Chondrocyte (in vitro differentiated cells): Measurements from ENCODE around the gene ZNF423. TPM values are rescaled to one million over a fixed set of nuclear protein-coding genes. Genes with fewer than 3 reads are reported as not detected.

ENCODE experiments used
- DNase-seq: peaks from one replicate; pipeline ENCODE4 v3.0.0; 2021; ENCODE audit warnings: mixed read lengths, low spot score
- H3K27ac Mint-ChIP-seq: one replicate; pipeline ENCODE4 v1.8.0; 2021; ENCODE audit warnings: mild to moderate bottlenecking, moderate library complexity, mixed read lengths; ENCODE audit not compliant: unreplicated experiment
- H3K27me3 Mint-ChIP-seq: 2 replicates; pipeline ENCODE4 v1.8.0; 2021; ENCODE audit warnings: low read depth, mixed read lengths
- H3K36me3 Mint-ChIP-seq: 2 replicates; pipeline ENCODE4 v1.8.0; 2021; ENCODE audit warnings: low read depth, mixed read lengths
- H3K4me1 Mint-ChIP-seq: 2 replicates; pipeline ENCODE4 v1.8.0; 2021; ENCODE audit warnings: low read depth, mild to moderate bottlenecking, mixed read lengths
- H3K4me3 Mint-ChIP-seq: one replicate; pipeline ENCODE4 v1.8.0; 2021; ENCODE audit warnings: mild to moderate bottlenecking, moderate library complexity, mixed read lengths; ENCODE audit not compliant: unreplicated experiment
- H3K9me3 Mint-ChIP-seq: 2 replicates; pipeline ENCODE4 v1.8.0; 2021; ENCODE audit warnings: low read depth, mixed read lengths
- total RNA-seq: library from RNA; stranded (reverse); gene quantifications from 3 replicates; pipeline ENCODE4 v1.2.1, GENCODE V29; 2021
- TF ChIP-seq, protein P1 (sequence below): fragments of 200-600 bp; sonication (generic); IDR thresholded peaks from 2 replicates; pipeline ENCODE4 v1.5.0; 2021; ENCODE audit warnings: antibody characterized with exemption, mild to moderate bottlenecking, moderate library complexity

Gene ZNF423
- total RNA-seq, 1 donor from 2014 or later = 4.7 TPM

GRCh38 chr16:49623501-49624266, 232.2 kb downstream of the ZNF423 start:
- H3K27ac Mint-ChIP-seq = no peak overlapping the region
- H3K27me3 Mint-ChIP-seq = no peaks in the 10 kb centered on the region
- no peaks in the 10 kb centered on the region for H3K36me3 Mint-ChIP-seq
- no peak overlapping the region for H3K4me3 Mint-ChIP-seq
- TF ChIP-seq, protein P1, sequence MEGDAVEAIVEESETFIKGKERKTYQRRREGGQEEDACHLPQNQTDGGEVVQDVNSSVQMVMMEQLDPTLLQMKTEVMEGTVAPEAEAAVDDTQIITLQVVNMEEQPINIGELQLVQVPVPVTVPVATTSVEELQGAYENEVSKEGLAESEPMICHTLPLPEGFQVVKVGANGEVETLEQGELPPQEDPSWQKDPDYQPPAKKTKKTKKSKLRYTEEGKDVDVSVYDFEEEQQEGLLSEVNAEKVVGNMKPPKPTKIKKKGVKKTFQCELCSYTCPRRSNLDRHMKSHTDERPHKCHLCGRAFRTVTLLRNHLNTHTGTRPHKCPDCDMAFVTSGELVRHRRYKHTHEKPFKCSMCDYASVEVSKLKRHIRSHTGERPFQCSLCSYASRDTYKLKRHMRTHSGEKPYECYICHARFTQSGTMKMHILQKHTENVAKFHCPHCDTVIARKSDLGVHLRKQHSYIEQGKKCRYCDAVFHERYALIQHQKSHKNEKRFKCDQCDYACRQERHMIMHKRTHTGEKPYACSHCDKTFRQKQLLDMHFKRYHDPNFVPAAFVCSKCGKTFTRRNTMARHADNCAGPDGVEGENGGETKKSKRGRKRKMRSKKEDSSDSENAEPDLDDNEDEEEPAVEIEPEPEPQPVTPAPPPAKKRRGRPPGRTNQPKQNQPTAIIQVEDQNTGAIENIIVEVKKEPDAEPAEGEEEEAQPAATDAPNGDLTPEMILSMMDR = no peak
- DNase-seq = no peak
- no peaks in the 10 kb centered on the region for H3K9me3 Mint-ChIP-seq
- H3K4me1 Mint-ChIP-seq = no peaks in the 10 kb centered on the region

- Mint-ChIP-seq H3K4me3 (no peak overlapping the region), H3K9me3 (no peaks in the 10 kb centered on the region), H3K27ac (no peak overlapping the region), H3K36me3 (no peaks in the 10 kb centered on the region), H3K27me3 (no peaks in the 10 kb centered on the region), H3K4me1 (no peaks in the 10 kb centered on the region)
- DNase-seq = no peak
- TF ChIP-seq, protein P1 = no peak
These were observed 233.2 kb downstream of the ZNF423 start for GRCh38 chr16:49622421-49623402.

DNA sequence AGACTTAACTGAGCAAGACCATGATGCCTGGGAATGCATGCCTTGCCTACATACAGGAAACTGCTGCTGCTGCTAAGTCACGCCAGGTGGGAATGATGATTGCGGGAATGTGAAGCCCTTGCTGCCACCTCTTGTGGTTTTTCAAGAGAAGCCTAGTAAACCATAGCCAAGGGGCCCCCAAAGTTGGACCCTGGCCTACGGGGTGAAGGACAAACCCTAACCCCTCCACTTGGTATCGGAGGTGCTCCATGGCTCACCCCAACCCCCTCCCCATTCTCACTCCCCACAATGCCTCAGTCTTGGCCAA, 233.9 kb downstream of the ZNF423 start:
- no peaks in the 10 kb centered on the region for H3K36me3 Mint-ChIP-seq
- no peak overlapping the region for H3K27ac Mint-ChIP-seq
- H3K4me3 Mint-ChIP-seq = no peak overlapping the region
- no peak for DNase-seq
- H3K4me1 Mint-ChIP-seq = no peaks in the 10 kb centered on the region
- TF ChIP-seq, protein P1 = no peak
- H3K27me3 Mint-ChIP-seq = no peaks in the 10 kb centered on the region
- no peaks in the 10 kb centered on the region for H3K9me3 Mint-ChIP-seq

GRCh38 chr16:49621241-49622083, 234.4 kb downstream of the ZNF423 start:
- no peak for DNase-seq
- no peaks in the 10 kb centered on the region for H3K36me3 Mint-ChIP-seq
- H3K9me3 Mint-ChIP-seq = no peaks in the 10 kb centered on the region
- peak overlapping the region; percentile 81 for H3K27ac Mint-ChIP-seq
- no peaks in the 10 kb centered on the region for H3K27me3 Mint-ChIP-seq
- H3K4me3 Mint-ChIP-seq = no peak overlapping the region
- TF ChIP-seq, protein P1 = no peak
- no peaks in the 10 kb centered on the region for H3K4me1 Mint-ChIP-seq

DNA sequence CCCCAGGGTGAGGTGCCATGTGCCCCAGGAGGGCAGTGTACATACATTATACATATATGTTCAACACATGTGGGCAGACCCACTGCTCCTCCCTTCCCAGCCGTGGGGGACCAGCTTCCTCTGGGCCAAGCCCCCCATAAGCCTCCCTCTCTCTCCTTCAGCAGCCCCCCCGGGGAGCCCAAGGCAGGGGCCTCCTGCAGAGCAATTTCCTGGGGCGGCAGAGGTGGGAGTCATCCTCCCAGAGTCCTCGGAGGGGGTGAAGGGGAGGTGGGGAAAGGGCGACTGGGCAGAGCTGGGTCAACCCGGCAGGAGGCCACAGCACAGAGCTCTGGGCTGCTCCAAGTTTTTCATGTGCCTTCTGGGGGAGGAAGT, 235.1 kb downstream of the ZNF423 start:
- Mint-ChIP-seq H3K9me3 (no peaks in the 10 kb centered on the region), H3K27me3 (no peaks in the 10 kb centered on the region), H3K4me3 (no peak overlapping the region), H3K4me1 (no peaks in the 10 kb centered on the region), H3K27ac (peak overlapping the region; percentile 81), H3K36me3 (no peaks in the 10 kb centered on the region)
- TF ChIP-seq, protein P1 = no peak
- DNase-seq = no peak
